Activated T-cell treated with anti-CD3 and anti-CD28 coated beads for 48 hours (primary cell): ENCODE measurements around the gene TMEM178B.
"Not testable (repeated sequence)": the region's sequence is repeated elsewhere in the genome, so short reads cannot be mapped to it uniquely, and the experiment has no call there.

ENCODE experiments used
- DNase-seq: peaks from one replicate; pipeline ENCODE4 v3.0.0-alpha.2; 2020; ENCODE audit warnings: low read depth

Gene TMEM178B

DNA sequence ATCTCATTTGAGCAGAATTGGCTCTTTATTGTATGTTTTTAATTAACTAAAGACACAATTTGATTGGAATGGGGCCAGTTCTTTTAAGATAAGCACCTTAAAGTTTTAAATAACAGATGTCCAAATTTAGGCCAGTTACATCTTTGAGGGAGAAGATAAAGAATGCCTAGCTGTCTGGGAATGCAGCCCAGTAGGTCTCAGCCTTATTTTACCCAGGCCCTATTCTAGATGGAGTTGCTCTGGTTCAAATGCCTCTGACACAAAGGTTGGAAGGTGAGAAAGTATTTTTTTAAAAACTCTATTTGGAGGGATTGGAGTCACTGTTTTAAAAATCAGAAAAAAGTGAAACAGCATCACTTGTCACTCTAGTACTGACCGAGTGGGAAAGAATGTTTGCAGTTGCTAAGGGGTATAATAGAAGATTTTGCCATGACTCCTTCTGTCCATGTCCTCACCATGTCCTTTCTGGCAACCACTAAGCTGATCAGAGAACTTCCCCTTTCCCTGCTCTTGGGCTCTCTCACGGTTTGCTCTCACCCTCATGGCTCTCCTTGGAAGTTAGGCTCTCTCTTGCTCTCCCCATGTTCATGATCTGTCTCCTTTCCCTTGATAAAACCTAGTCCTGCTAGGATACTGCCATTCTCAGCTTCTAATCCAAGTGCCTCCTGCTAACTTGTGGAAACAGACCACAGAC, 239.1 kb downstream of the TMEM178B start:
- DNase-seq: no peak

DNA sequence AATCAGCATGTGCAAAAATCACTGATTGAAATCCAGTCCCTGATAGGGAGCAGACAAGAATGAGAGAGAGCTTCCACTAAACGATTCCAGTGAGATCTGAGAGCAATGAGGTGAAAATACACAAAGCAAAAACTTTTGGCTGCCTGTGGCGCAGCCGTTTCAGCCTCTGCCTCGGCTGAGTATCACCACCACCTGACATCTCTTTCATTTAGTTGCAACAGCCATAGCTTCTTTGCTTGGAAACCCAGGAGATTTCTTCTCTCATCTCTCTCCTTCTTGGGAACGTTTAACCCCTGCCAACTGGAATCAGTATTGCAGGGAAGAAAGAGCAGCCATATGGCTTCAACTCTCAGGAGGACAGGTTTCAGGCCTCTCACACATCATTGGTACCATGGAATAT, 240.0 kb downstream of the TMEM178B start:
- no peak for DNase-seq

DNA sequence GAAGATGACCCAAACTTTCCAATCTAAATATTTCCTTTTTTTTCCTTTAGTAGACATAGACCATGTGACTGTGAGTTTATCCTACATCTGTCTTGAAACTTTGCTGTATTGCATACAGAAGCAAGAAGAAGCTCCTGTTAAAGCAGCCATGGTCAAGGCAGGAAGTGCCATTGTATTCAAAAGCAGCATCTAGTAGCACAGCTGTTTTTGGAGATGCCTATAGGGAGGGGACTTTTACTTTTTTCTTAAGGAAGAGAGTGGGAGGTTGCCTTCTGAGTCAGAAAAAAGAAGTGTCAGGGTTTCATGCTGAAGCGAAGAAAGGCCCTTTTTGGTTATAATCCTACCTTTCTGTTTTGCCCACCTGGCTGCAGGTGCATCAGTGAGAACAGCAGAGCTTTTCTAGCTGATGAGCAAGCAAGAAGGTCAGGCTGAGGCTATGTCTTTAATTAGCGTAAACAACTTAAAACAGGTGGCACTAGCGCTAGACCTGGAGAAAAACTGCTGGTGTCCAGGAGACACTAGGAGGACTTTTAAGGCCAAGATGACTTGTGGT, 243.2 kb downstream of the TMEM178B start:
- no peak for DNase-seq

DNA sequence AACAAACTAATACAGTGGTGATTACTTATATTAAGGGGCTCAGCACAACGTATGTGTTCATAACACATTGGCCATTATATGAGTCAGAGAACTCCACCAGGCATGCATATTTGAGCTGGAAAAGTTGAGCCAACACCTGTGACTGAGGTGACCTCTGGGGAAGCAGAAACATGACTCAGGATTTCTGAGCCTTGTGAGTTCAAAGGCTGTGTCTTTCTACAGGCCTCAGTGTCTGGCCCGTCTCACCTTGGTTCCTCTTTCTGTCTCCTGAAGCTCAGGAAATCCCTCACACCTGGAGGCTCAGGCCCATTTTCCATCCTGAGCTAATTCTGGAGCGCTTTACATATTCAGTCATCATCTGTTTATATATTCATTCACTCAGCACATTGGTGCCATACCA, 246.4 kb downstream of the TMEM178B start:
- DNase-seq: no peak

DNA sequence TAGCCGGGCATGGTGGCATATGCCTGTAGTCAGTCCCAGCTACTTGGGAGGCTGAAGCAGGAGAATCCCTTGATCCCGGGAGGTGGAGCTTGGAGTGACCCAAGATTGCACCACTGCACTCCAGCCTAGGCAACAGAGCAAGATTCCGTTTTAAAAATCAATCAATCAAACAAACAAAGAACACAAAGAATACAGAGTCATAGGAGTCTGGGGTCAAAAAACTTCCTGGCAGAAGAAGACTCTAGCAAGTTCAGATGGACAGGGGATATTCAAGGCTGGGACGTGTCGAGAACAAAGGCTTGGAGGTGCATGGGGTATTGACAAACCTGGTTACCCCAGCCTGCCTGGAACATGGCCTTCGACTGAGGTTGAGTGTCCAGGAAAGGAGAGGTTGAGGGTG, 248.5 kb downstream of the TMEM178B start:
- DNase-seq: no peak

DNA sequence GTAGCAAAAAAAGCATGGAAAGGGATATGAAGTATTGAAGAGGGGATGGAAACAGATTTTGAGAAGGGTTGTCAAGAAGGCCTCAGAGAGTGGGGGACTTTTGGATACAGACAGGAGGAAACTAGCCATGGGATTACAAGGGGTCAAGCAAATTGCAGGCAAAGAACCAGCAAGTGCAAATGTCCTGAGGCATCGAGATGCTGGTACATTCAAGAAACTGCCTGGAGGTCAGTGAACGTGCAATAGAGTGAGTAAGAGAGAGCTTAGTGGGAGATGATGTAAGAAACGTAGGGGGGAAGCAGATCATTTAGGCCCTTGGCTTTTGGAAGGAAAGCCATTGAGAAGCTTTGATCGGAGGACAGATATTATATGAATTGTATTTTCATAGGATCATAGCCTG, 250.0 kb downstream of the TMEM178B start:
- DNase-seq: no peak

DNA sequence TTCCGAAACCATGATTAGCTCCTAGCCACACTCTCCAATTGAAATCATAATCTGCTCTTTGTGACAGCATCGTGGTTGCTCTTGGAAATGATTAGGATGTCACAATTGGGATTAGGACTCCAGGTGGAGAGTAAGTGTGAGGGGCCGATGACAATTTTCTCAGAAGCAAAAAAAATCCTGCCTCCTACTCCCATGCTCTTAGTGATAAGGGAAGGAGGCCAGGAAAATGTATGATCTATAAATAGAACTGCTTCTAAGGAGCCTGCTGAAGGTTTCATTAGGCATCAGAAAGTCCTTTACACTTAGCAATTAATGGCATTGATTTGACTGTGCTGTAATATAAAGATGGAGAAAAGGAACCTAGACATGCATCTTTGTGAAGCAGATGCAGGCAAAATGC, 251.0 kb downstream of the TMEM178B start:
- no peak for DNase-seq

DNA sequence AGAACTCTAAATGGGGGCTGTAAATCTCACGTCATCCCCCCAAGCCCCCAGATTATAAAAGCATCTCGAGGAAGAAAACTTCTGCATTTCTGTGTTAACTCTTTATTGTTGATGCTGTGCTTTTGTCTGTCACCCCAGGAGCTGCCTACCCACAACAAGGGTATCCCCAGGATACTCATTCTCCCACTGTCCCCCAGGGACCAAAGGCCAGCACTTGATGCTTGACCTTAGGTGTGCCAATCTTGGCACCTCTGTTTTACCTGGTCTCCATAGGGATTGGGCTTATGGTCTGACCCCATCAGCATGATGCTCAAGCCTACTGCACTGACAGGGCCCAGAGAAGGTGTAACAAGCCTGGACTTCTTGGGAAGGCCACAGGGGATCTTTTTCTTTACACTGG, 251.4 kb downstream of the TMEM178B start:
- DNase-seq: no peak

DNA sequence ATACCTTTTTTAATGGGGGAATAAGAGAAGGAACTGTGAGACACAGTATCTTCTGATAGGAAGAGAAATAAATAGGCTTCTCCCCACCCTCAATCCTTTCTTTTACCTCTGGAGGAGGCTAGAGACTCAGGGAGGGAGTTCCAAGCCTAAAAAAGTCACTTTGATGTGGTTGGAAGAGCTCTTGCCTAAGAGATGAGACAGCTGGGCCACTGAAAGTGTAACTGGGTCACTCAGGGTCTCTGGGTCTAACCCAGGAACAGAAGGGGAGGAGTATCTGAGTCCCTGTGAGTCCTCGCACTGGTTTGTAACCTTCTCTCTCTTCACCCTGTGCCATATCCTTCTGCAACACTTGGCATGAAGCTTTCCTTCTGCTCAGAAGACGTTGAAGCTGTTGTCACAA, 254.4 kb downstream of the TMEM178B start:
- no peak for DNase-seq

DNA sequence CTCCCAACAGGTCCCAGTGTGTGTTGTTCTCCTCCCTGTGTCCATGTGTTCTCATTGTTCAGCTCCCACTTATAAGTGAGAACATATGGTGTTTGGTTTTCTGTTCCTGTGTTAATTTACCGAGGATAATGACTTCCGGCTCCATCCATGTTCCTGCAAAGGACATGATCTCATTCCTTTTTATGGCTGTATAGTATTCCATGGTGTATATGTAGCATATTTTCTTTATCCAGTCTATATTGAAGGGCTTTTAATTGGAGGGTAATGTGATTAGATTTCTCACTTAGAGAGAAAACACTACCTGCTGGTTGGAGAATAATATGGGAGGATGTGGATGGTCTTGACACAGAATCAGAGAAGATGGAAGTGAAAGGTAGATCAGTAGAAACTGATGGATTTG, 256.4 kb downstream of the TMEM178B start:
- DNase-seq: not testable (repeated sequence)

DNA sequence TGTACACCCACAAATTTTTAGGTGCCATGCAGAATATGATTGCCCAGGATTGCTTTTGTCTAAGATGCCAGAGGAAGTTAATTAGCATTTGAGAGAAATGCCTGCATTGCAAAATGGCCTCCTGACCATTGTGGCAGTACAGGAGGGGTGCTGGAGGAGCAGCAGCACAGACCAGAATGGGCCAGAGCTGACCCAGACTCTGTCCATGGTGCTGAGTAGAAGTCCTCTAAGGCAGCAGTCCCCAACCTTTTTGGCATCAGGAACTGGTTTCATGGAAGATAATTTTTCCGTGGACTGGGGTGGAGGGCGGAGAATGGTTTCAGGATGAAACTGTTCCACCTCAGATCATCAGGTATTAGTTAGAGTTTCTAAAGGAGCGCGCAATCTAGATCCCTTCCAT, 259.6 kb downstream of the TMEM178B start:
- no peak for DNase-seq

DNA sequence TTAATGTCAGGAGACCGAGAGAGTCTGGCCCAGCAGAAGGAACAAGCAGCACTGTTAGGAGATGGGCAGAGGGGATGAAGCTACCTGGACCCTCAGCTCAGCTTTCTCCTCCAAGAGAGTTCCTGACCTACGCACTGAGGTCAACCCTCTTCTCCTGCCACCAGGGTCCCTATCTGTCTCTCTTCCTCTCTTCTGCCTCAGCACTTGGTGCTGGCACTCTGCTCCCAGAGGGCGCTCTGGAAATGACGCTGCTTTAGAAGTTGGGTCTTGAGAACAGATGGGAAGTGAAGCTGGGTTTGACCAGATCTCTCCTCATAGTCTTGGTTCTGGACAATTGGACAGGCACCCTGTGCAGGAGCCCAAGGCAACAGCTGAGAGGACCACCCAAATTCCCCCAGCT, 261.3 kb downstream of the TMEM178B start:
- DNase-seq: no peak

DNA sequence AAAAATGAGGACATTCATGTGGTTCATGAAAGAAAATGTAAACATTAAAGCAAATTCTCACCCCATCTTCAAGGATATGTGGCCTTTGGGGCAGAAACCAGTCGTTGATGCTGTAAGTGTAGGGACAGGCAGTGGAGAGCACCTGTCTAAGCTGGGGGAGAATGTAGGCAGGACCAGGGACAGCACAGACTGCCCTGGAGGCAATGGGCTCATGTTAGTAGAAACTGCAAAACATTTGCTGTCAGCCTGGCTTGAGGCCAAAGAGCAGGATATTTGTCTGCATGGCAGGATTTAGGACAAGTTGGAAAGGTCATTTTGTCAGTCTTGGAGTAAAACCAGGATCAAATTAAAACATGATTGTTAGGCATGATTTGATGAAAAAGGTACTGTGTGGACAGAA, 265.7 kb downstream of the TMEM178B start:
- no peak for DNase-seq

DNA sequence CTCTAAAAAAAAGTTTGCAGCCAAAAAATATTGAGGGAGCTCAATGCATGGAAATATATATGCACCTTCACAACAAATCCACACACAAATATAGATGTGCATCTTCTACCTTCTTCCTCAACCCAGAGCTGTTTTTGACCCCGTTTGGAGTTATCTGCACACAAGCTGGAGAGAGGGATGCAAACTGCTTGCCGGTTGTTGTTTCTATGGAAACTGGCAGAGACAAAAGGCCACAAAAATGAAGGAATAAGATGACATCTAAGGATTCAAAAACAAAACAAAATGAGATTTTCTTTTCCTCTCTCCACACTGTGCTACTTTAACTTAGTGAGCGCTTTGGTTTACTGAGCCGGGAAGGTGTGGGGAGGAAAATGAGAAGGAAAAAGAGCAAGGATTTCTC, 267.1 kb downstream of the TMEM178B start:
- no peak for DNase-seq

DNA sequence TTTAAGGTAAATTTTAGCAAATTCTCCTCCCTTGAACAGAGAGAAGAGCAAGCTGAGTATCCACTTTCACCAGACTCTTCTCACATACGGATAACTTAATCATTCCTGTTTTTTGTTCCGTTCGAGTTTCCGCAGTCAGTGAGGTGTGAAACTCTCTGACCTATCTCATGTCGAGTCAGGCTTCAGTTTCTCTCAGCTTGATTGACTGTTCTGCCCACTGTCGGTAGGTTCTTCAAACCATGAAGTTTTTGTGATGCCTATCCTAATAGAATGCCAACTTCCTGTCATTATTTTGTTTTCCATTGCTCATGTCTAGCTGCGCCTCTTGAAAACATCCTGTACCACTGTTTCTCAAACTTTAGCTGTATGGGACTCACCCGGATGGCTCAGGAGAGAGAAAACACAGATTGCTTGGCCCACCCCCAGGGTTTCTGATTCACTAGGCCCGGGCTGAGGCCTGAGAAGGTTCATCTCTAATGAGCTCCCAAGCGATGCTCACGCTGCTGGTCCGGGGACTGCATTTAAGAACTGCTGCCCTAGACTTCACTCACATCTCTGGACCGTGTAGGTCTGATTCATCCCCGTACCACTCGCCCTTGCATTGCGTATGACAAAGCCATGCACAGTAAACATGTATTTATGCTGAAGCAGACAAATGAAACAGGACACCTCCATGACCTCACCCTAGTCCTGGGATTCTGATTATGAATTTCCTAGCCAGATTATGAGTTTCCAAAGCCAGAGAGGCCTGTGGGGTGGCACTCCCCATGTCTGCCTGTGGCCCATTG, 269.0 kb downstream of the TMEM178B start:
- no peak for DNase-seq

DNA sequence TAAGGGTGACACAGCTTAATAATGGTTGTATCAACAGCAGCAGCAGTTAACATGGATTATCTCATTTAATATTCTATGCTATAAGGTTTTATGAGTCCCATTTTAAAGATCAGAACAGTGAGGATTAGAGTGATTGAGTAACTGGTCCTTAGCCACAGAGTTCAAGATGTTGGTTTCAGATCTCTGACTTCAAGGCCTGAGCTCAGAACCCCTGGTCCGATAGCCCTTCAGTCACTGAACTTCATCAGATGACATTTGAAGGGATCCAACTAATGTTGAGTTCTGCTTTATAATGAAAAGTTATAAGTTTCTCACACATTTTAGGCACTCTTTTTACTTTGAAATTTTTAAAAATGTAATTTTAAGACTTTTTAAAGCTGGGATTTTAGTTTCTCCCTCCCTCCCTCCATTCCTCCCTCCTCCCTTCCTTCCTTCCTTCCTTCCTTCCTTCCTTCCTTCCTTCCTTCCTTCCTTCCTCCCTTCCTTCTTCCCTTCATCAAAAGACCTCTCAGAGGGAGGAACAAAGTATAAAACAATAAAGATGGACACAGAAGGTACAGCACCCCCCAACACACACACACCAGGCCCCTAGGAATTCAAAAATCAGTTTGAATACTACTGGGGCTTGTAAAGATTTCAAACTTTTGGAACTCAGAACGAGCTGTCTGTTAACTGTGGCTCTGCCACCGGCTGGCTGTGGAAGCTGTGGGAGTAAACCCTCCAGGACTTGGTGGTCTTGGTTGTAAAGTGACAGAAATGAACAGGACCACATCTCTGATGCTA, 270.5 kb downstream of the TMEM178B start:
- DNase-seq: no peak

DNA sequence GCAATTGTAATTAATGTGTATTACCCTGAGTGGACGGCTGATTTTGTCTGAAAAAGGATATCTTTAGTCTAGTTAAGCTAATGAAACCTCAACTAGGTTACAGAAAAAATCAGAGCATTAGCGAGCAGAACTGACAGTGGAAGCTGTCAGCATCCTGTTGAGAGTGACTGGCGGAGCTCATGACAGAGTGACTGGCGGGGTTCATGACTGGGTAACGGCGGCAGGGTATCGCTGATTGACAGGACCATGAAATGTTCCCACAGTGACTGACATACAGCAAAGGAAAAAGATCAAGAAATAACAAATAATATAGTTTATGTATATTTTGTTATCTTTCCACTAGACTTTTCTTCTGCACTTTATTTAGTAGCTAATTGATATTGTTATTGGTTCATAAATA, 274.9 kb downstream of the TMEM178B start:
- no peak for DNase-seq

DNA sequence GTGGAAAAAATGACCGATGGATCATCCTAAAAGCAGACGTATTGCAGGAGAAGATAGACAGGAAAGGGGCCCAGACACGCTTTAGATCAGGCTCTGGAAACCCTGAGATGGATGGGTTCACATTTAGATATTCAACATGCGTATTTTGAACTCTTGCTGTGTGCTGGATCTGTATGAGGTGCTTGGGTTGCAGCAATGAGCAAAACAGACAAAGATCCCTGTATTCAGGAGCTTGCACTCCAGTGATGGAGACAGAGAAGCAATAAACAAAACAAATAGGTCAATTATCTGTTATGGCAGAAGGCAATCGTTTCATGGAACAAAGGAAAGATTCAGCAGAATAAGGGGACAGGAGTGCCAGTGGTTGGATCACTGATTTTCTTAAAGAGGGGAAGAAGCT, 275.5 kb downstream of the TMEM178B start:
- no peak for DNase-seq

DNA sequence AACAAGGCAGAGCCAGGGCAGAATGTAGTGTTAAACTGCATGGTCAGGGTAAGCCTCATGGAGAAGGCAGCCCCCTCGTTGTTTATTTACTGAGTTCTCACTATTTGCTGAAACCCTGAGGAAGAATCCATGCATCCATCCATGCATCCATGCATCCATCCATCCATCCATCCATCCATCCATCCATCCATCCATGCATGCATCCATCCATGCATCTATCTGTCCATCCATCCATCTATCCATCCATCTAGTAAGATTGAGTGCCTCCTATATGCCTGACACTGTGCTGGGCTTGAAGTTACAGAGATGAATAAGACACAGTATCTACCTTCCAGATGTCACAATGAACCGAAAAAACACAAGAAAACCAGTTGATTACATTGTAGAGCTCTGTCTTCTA, 275.9 kb downstream of the TMEM178B start:
- DNase-seq: no peak

DNA sequence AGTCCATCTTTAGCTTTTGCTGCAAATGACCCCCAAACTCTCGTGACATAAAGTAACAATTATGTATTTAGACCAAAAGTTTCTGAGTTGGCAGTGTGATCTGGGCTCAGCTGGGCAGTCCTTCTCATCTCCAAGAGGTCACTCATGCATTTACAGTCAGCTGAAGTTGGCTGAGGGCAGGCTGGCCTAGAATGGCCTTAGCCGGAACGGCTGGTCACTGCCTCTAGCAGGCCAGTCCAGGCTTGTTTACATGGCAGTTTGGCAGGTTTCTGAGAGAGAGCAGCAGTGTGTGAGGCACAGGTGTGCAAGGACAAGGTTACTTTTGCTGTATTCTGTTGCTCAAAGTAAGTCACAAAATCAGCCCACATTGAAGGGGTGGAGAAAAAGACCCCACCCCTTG, 277.3 kb downstream of the TMEM178B start:
- DNase-seq: no peak

DNA sequence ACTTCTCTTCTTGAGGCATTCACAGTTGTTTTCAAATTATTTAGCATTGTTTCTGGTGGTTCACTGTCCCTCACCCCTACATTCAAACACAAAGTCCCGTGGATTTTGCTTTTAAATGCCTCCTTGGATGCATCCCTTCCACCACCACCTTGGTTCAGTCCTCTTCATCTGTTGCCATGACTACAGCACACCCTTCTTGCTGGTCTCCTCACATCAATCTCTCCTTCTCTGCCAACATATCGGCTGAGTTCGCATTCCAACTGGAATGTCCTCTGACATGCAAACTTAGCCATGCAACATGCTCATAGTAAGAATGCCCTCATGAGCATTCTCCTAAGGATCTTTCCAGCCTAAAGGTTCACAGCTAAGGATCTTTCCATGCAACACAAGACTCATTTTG, 279.1 kb downstream of the TMEM178B start:
- no peak for DNase-seq

DNA sequence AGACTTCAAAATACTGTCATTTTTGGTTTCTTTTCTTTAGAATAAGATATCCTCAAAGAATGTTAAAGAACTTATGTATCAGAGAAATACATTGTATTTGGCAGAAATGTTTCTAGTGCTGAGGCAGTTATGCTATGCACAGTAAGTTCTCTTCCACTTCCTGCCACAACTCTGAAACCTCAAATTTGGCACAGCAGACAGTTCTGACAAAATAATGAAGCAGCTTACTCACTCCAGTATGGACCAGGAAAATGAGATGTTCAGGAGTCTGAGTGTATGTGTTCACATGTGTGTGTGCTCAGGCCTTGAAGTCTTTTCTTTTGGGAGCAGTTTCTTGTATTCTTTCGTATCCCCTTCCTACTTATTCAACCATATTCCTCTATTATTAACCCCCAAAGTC, 280.4 kb downstream of the TMEM178B start:
- no peak for DNase-seq

DNA sequence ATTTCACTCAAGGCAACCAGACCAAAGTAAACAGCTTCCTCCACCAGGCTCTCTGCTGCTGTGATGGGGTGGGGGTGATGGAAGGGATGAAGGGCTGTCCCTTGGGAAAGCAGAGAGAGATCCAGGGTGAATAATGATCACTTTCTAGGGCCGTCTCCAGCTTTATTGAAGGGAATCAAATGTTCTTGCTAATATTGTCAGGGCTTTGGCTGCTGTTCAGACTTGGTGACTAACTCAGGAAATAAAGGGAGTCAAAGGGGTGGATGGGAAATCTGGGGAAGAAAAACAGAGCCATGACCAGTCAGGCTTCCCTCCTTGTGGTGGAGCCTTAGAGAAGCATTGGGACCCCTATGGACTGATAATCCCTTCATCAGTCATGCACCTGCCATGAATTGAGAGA, 281.2 kb downstream of the TMEM178B start:
- DNase-seq: no peak
